Stimulated activated CD8-positive, alpha-beta memory T cell treated with anti-CD3 and anti-CD28 coated beads, Interleukin-15, amount 100 ng/mL, for 1 hour (primary cell): ENCODE measurements around the gene UBP1.
"Not testable (repeated sequence)": the region's sequence is repeated elsewhere in the genome, so short reads cannot be mapped to it uniquely, and the experiment has no call there.

Source experiments
- DNase-seq: peaks from one replicate; pipeline ENCODE4 v3.0.0-alpha.2; 2020; ENCODE audit warnings: low read depth

The UBP1 gene

GRCh38 chr3:33440328-33441224 lies at the start of gene UBP1:
TSS of gene UBP1 (minus strand) at chr3:33440405. CDS start at chr3:33439848, 557 bp downstream.
- DNase-seq: peak; percentile 88

- DNase-seq: no peak
Measured at GRCh38 chr3:33488683-33489082, 48.5 kb upstream of the UBP1 start.

- no peak for DNase-seq
Measured at GRCh38 chr3:33488246-33488645, 48.0 kb upstream of the UBP1 start.

GRCh38 chr3:33482111-33482521 lies 41.9 kb upstream of the UBP1 start:
- DNase-seq: no peak

- no peak for DNase-seq
Measured at GRCh38 chr3:33474896-33475295, 34.7 kb upstream of the UBP1 start.

- no peak for DNase-seq
Measured at GRCh38 chr3:33473813-33474212, 33.6 kb upstream of the UBP1 start.

GRCh38 chr3:33467786-33468185 lies 27.6 kb upstream of the UBP1 start:
- DNase-seq: no peak

- no peak for DNase-seq
Measured at GRCh38 chr3:33461097-33461496, 20.9 kb upstream of the UBP1 start.

GRCh38 chr3:33459577-33459976 lies 19.4 kb upstream of the UBP1 start:
- not testable (repeated sequence) for DNase-seq

GRCh38 chr3:33458446-33458845 lies 18.2 kb upstream of the UBP1 start:
- no peak for DNase-seq

GRCh38 chr3:33456756-33457155 lies 16.6 kb upstream of the UBP1 start:
- DNase-seq: no peak

GRCh38 chr3:33453331-33453761 lies 13.1 kb upstream of the UBP1 start:
- DNase-seq: no peak

GRCh38 chr3:33451994-33452393 lies 11.8 kb upstream of the UBP1 start:
- not testable (repeated sequence) for DNase-seq

- no peak for DNase-seq
Measured at GRCh38 chr3:33447958-33448357, 7.8 kb upstream of the UBP1 start.

- DNase-seq: not testable (repeated sequence)
Measured at GRCh38 chr3:33447256-33447625, 7.0 kb upstream of the UBP1 start.

- no peak for DNase-seq
Measured at GRCh38 chr3:33442190-33442589, 2.0 kb upstream of the UBP1 start.

GRCh38 chr3:33441225-33441976 lies 1.2 kb upstream of the UBP1 start:
- DNase-seq: no peak

- no peak for DNase-seq
Measured at GRCh38 chr3:33439546-33440327, 468 bp downstream of the UBP1 start.

- DNase-seq: no peak
Measured at GRCh38 chr3:33438881-33439545, 1.2 kb downstream of the UBP1 start.

GRCh38 chr3:33438284-33438668 lies 1.9 kb downstream of the UBP1 start:
- no peak for DNase-seq

GRCh38 chr3:33437556-33438283 lies 2.5 kb downstream of the UBP1 start:
- no peak for DNase-seq
